Kidney glomerular epithelial cell (primary cell): Measurements from ENCODE around the gene CASP10.

Experiments
- DNase-seq: peaks from one replicate; lab custom pipeline; 2025; lab: John Stamatoyannopoulos, UW

The CASP10 gene

GRCh38 chr2:201197781-201198180, 14.8 kb downstream of the CASP10 start:
- no peak for DNase-seq

GRCh38 chr2:201199847-201200246, 16.9 kb downstream of the CASP10 start:
- no peak for DNase-seq

- DNase-seq, result no peak
Measured at GRCh38 chr2:201200345-201200744, 17.4 kb downstream of the CASP10 start.

- DNase-seq, result no peak
Measured at GRCh38 chr2:201201371-201201770, 18.4 kb downstream of the CASP10 start.

- DNase-seq, result no peak
Measured at GRCh38 chr2:201203916-201204654, 21.1 kb downstream of the CASP10 start.

- DNase-seq, result peak; percentile 61
Measured at GRCh38 chr2:201204655-201205514, 21.9 kb downstream of the CASP10 start.

- no peak for DNase-seq
Measured at GRCh38 chr2:201205515-201205849, 22.5 kb downstream of the CASP10 start.

- no peak for DNase-seq
Measured at GRCh38 chr2:201208563-201209252, 25.8 kb downstream of the CASP10 start.

- no peak for DNase-seq
Measured at GRCh38 chr2:201215963-201216362, 33.0 kb downstream of the CASP10 start.

GRCh38 chr2:201216918-201217317, 34.0 kb downstream of the CASP10 start:
- DNase-seq, result no peak

GRCh38 chr2:201218780-201219179, 35.8 kb downstream of the CASP10 start:
- no peak for DNase-seq

GRCh38 chr2:201219328-201220096, 36.6 kb downstream of the CASP10 start:
- no peak for DNase-seq

GRCh38 chr2:201220102-201220570, 37.2 kb downstream of the CASP10 start:
- DNase-seq, result peak; percentile 10

GRCh38 chr2:201223089-201224073, 40.4 kb downstream of the CASP10 start:
- DNase-seq, result no peak

GRCh38 chr2:201228271-201228911, 45.5 kb downstream of the CASP10 start:
- DNase-seq, result no peak

- DNase-seq, result no peak
Measured at GRCh38 chr2:201228912-201229290, 46.0 kb downstream of the CASP10 start.

- peak; percentile 94 for DNase-seq
Measured at GRCh38 chr2:201231781-201232466, 49.0 kb downstream of the CASP10 start.

GRCh38 chr2:201232467-201232815, 49.5 kb downstream of the CASP10 start:
- DNase-seq, result no peak

- peak; percentile 85 for DNase-seq
Measured at GRCh38 chr2:201233192-201233811, 50.4 kb downstream of the CASP10 start.
